H9 (cell line): ENCODE data around the gene POP4. TPM values are rescaled to one million over a fixed set of nuclear protein-coding genes. Genes with fewer than 3 reads are reported as not detected.

Experiments used
- DNase-seq: peaks from one replicate; pipeline ENCODE4 v3.0.0-alpha.2; 2017
- H2AFZ ChIP-seq: one replicate; pipeline ENCODE4 v1.6.1; 2013; ENCODE audit warnings: mild to moderate bottlenecking, low read length, control low read depth, moderate library complexity
- H2AK5ac ChIP-seq: 2 replicates; pipeline ENCODE4 v1.6.1; 2013; ENCODE audit warnings: low read length, control low read depth, mixed read lengths; ENCODE audit not compliant: insufficient read length
- H2BK120ac ChIP-seq: one replicate; pipeline ENCODE4 v1.6.1; 2013; ENCODE audit warnings: low read depth, mild to moderate bottlenecking, low read length, control low read depth, inconsistent platforms; ENCODE audit not compliant: poor library complexity, severe bottlenecking
- H2BK12ac ChIP-seq: 2 replicates; pipeline ENCODE4 v1.6.1; 2013; ENCODE audit warnings: low read length, control low read depth, mixed read lengths, low read depth; ENCODE audit not compliant: insufficient read length
- H2BK15ac ChIP-seq: 2 replicates; pipeline ENCODE4 v1.6.1; 2013; ENCODE audit warnings: low read depth, low read length, control low read depth
- H2BK20ac ChIP-seq: one replicate; pipeline ENCODE4 v1.6.1; 2013; ENCODE audit warnings: low read depth, mild to moderate bottlenecking, low read length, control low read depth, inconsistent platforms; ENCODE audit not compliant: poor library complexity, severe bottlenecking
- H2BK5ac ChIP-seq: 2 replicates; pipeline ENCODE4 v1.6.1; 2013; ENCODE audit warnings: low read length, control low read depth, mixed read lengths; ENCODE audit not compliant: insufficient read length
- H3K14ac ChIP-seq: 2 replicates; pipeline ENCODE4 v1.6.1; 2013; ENCODE audit warnings: low read length, control low read depth; ENCODE audit not compliant: insufficient read depth
- H3K18ac ChIP-seq: 2 replicates; pipeline ENCODE4 v1.6.1; 2013; ENCODE audit warnings: low read depth, mild to moderate bottlenecking, mixed read lengths, low read length, control low read depth; ENCODE audit not compliant: insufficient read length
- H3K23ac ChIP-seq: 2 replicates; pipeline ENCODE4 v1.6.1; 2013; ENCODE audit warnings: low read length, control low read depth, mixed read lengths, low read depth; ENCODE audit not compliant: insufficient read length
- H3K23me2 ChIP-seq: 2 replicates; pipeline ENCODE4 v1.6.1; 2013; ENCODE audit warnings: low read depth, mild to moderate bottlenecking, mixed read lengths, low read length, control low read depth; ENCODE audit not compliant: insufficient read length, poor library complexity, severe bottlenecking
- H3K27ac ChIP-seq: 2 replicates; pipeline ENCODE4 v1.5.1; 2013; ENCODE audit warnings: low read length, control low read depth, mixed read lengths, low read depth; ENCODE audit not compliant: insufficient read length
- H3K27me3 ChIP-seq: 2 replicates; pipeline ENCODE4 v1.6.1; 2013; ENCODE audit warnings: low read length, control low read depth, inconsistent platforms; ENCODE audit not compliant: insufficient read depth
- H3K4ac ChIP-seq: 2 replicates; pipeline ENCODE4 v1.6.1; 2013; ENCODE audit warnings: low read depth, mild to moderate bottlenecking, control low read depth, inconsistent platforms, low read length, moderate library complexity
- H3K4me1 ChIP-seq: 2 replicates; pipeline ENCODE4 v1.6.1; 2013; ENCODE audit warnings: low read length, control low read depth, inconsistent platforms; ENCODE audit not compliant: insufficient read depth
- H3K4me2 ChIP-seq: 2 replicates; pipeline ENCODE4 v1.6.1; 2013; ENCODE audit warnings: low read length, control low read depth, mixed read lengths; ENCODE audit not compliant: insufficient read length, insufficient read depth
- H3K56ac ChIP-seq: 2 replicates; pipeline ENCODE4 v1.6.1; 2013; ENCODE audit warnings: low read depth, mild to moderate bottlenecking, mixed read lengths, low read length, control low read depth; ENCODE audit not compliant: insufficient read length
- H3K79me1 ChIP-seq: 2 replicates; pipeline ENCODE4 v1.6.1; 2013; ENCODE audit warnings: low read depth, mild to moderate bottlenecking, moderate library complexity, low read length, control low read depth, inconsistent platforms; ENCODE audit not compliant: insufficient read depth, poor library complexity, severe bottlenecking
- H3K79me2 ChIP-seq: 2 replicates; pipeline ENCODE4 v1.6.1; 2013; ENCODE audit warnings: low read length, control low read depth, inconsistent platforms; ENCODE audit not compliant: insufficient read depth
- H3K9ac ChIP-seq: 2 replicates; pipeline ENCODE4 v1.6.1; 2013; ENCODE audit warnings: low read length, control low read depth, mixed read lengths; ENCODE audit not compliant: insufficient read length; ENCODE audit errors: extremely low read depth
- H3K9me3 ChIP-seq: one replicate; pipeline ENCODE4 v1.6.1; 2013; ENCODE audit warnings: low read depth, low read length, inconsistent platforms; ENCODE audit not compliant: control insufficient read depth
- H3T11ph ChIP-seq: one replicate; pipeline ENCODE4 v1.6.1; 2013; ENCODE audit warnings: mild to moderate bottlenecking, low read length, control low read depth, inconsistent platforms
- H4K20me1 ChIP-seq: one replicate; pipeline ENCODE4 v1.6.1; 2013; ENCODE audit not compliant: control insufficient read depth, insufficient read length, insufficient read depth
- H4K5ac ChIP-seq: 2 replicates; pipeline ENCODE4 v1.6.1; 2013; ENCODE audit warnings: low read depth, mild to moderate bottlenecking, mixed read lengths, low read length, control low read depth; ENCODE audit not compliant: insufficient read length
- H4K8ac ChIP-seq: replicated peaks from 2 replicates; pipeline ENCODE4 v1.6.1; 2013; ENCODE audit warnings: low read length, control low read depth, mixed read lengths, low read depth; ENCODE audit not compliant: insufficient read length
- H4K91ac ChIP-seq: 2 replicates; pipeline ENCODE4 v1.6.1; 2013; ENCODE audit warnings: low read depth, mild to moderate bottlenecking, moderate library complexity, mixed read lengths, low read length, control low read depth; ENCODE audit not compliant: insufficient read length
- H3K27ac Mint-ChIP-seq, 3 experiments: 2 replicates in 2 of 3; 3 replicates in 1 of 3; pipeline ENCODE4 v1.8.0; 2020 to 2021; ENCODE audit warnings: mixed read lengths in 3 of 3, mild to moderate bottlenecking in 1 of 3, moderate library complexity in 1 of 3
- H3K27me3 Mint-ChIP-seq: 2 replicates; pipeline ENCODE4 v1.8.0; 2021; ENCODE audit warnings: low read depth, mild to moderate bottlenecking, moderate library complexity, mixed read lengths
- H3K36me3 Mint-ChIP-seq, 3 experiments: 2 replicates in 2 of 3; 3 replicates in 1 of 3; pipeline ENCODE4 v1.8.0; 2020 to 2021; ENCODE audit warnings: low read depth in 3 of 3, mixed read lengths in 3 of 3; ENCODE audit not compliant: insufficient read depth in 1 of 3
- H3K4me1 Mint-ChIP-seq, 2 experiments: 2 replicates each; pipeline ENCODE4 v1.8.0; 2020; ENCODE audit warnings: mixed read lengths in 2 of 2
- H3K4me3 Mint-ChIP-seq, 2 experiments: 2 replicates in 1 of 2; 3 replicates in 1 of 2; pipeline ENCODE4 v1.8.0; 2020 to 2021; ENCODE audit warnings: mild to moderate bottlenecking in 2 of 2, mixed read lengths in 2 of 2, moderate library complexity in 1 of 2
- H3K9me3 Mint-ChIP-seq, 2 experiments: 2 replicates in 1 of 2; 3 replicates in 1 of 2; pipeline ENCODE4 v1.8.0; 2020; ENCODE audit warnings: mild to moderate bottlenecking in 2 of 2, mixed read lengths in 2 of 2, moderate library complexity in 1 of 2
- CTCF ChIP-seq: fragments of 200-600 bp; sonication (generic); conservative IDR thresholded peaks from 3 replicates; pipeline ENCODE4 v1.8.0; 2021; ENCODE audit warnings: antibody characterized with exemption, mild to moderate bottlenecking
- WGBS: extraction: QIAGEN DNeasy Blood & Tissue Kit; methylation state at CpG from one replicate; pipeline ENCODE4 v1.1.7; 2013; ENCODE audit warnings: missing lambda C conversion rate, low lambda C conversion rate, mixed read lengths; ENCODE audit not compliant: insufficient read length; ENCODE audit errors: extremely low coverage; 5-methylcytosine and 5-hydroxymethylcytosine counted together
- total RNA-seq: library from RNA; stranded (reverse); gene quantifications from 2 replicates; pipeline ENCODE4 v1.2.1, GENCODE V29; 2021

The POP4 gene
- total RNA-seq, 1 experiment from 2014 or later: 51.4 TPM

- Histone ChIP-seq H3K4ac (no peak overlapping the region), H3K9ac (no peak overlapping the region), H3K56ac (no peak overlapping the region), H2AK5ac (no peak overlapping the region), H3T11ph (no peak overlapping the region), H3K9me3 (no peaks in the 10 kb centered on the region), H3K27me3 (no peaks in the 10 kb centered on the region), H2BK12ac (no peak overlapping the region), H2AFZ (no peak overlapping the region), H3K79me1 (no peaks in the 10 kb centered on the region), H2BK120ac (no peak overlapping the region), H4K5ac (no peak overlapping the region), H4K91ac (no peak overlapping the region), H3K4me2 (no peak overlapping the region), H4K8ac (no peak overlapping the region), H3K14ac (no peak overlapping the region), H3K18ac (no peak overlapping the region), H3K4me1 (no peaks in the 10 kb centered on the region), H2BK5ac (no peak overlapping the region), H2BK20ac (no peak overlapping the region), H4K20me1 (no peaks in the 10 kb centered on the region), H3K27ac (no peak overlapping the region), H3K23me2 (no peaks in the 10 kb centered on the region), H3K23ac (no peak overlapping the region), H3K79me2 (no peaks in the 10 kb centered on the region), H2BK15ac (no peak overlapping the region)
- H3K4me1 Mint-ChIP-seq: peaks cover 0 to 1% of the 10 kb centered on the region in 2 experiments; a peak in 1 of 4 replicates
- no peak for DNase-seq
- no peak overlapping the region for H3K4me3 Mint-ChIP-seq
- no peak overlapping the region for H3K27ac Mint-ChIP-seq
- no peaks in the 10 kb centered on the region; a peak in 1 of 5 replicates for H3K9me3 Mint-ChIP-seq
- H3K36me3 Mint-ChIP-seq: no peaks in the 10 kb centered on the region
- no peak for TF ChIP-seq CTCF
- no peaks in the 10 kb centered on the region for H3K27me3 Mint-ChIP-seq
- WGBS: no CpG with 5 or more reads among the region's 3 CpGs
These were observed 25.4 kb downstream of the POP4 start for GRCh38 chr19:29631450-29631849.
